Nucleus accumbens (tissue), 56 donors: ENCODE measurements around the gene UGT1A5.

Experiments used
- DNase-seq, 56 donors: peaks; one replicate each; lab custom pipeline; 2025; lab: John Stamatoyannopoulos, UW

Gene UGT1A5

GRCh38 chr2:233775414-233775813 lies 62.7 kb downstream of the UGT1A5 start:
- no peak for DNase-seq

DNA sequence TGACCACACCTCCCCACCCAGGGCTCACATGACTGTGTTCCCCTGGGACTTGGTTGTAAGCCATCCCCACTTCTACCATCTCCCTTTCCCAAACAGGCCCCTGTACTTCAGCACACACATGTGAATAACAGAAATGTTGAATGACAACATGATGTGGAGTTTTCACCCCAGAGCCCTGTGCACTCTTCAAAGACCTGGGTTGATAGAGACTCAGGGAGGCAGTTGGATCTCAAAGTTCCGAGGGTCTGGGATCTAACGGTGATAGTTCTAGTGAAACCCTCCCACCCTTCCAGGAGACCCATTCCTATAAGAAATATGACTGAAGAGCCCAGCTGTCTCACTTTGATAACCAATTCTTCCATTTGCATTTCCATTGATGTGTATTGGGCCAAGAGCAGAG lies 65.3 kb downstream of the UGT1A5 start, which contains the start of gene MROH2A:
Gene MROH2A (plus strand): TSS at position 301 of the 400 bp plus-strand sequence. CDS start 1,029 bp downstream, outside the sequence.
- no peak for DNase-seq

GRCh38 chr2:233779722-233780121 lies 67.0 kb downstream of the UGT1A5 start:
- DNase-seq = no peak

- DNase-seq = no peak
These were observed 68.1 kb downstream of the UGT1A5 start for GRCh38 chr2:233780771-233781170.

DNA sequence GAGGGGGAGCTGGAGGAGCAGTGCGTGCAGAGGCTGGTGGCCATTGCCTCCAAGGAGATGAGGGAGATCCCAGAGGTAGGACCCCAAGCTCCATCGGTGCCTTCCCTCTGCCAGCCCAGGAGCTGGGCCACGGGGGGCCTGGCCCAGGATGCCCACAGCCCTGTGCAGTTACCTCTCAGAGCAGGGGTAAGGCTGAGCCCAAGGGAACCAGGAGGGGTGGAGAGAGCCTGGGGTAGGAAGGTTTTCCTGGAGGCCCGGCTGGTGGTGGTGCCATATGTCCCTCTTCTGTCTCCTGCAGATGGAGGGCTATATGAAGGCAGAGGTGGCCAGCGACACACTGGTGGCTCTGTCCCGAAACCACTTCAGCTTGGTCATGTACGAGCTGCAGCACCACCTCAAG lies 76.8 kb downstream of the UGT1A5 start:
- no peak for DNase-seq

- no peak for DNase-seq
These were observed 78.6 kb downstream of the UGT1A5 start for GRCh38 chr2:233791151-233791882.

- no peak for DNase-seq
These were observed 79.2 kb downstream of the UGT1A5 start for GRCh38 chr2:233791883-233792329.

DNA sequence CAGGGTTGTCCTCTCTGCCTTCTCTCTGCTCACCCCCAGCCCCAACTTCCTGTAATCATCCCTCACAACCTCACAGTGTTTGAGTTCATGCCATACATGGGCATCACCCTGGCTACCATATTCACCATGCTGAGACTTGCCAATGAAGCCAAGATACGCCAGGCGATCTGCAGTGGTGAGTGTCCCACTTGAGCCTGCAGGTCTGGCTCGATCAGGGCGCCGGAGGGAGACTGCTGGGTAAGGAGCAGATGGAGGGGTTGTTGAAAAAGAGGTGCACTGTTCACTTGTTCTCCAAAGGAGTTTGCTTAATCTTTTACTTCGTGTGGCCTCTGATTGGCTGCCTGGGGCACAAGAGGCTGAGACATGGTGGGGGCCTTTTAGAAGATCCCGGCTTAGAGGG lies 80.0 kb downstream of the UGT1A5 start:
- no peak for DNase-seq

DNA sequence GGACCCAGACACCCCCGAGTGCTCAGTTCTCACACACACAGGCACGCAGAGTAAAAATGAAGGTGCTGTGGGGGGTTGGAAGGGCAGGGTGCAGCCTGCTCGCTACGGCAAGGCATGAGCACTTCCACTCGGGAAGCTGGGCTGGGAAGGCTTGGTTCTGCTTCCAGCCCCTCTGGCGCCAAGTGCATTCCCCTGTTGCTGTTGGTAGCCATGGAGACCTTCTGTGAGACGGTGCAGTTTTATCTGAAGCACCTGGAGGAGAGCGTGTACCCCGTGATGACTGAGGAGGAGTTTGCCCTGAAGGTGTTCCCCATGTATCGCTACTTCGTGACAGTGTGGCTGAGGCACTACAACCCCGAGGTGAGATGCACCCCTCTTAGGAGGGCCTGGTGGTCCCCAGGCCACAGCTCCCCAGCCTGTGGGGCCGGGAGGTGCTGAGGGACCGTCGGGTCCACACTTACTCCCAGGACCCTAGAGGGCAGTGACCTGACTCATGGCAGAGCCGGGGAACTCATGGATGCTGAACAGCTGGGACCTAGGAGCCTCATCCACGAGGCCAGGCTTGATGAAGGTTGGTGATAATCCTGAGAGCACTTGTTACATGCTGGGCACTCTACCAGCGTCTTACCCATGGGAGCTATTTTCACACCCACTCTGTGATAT lies 80.9 kb downstream of the UGT1A5 start:
- peak in 11 of 56 donors; percentile 4 to 54 (median 18) for DNase-seq

GRCh38 chr2:233794128-233794658 lies 81.5 kb downstream of the UGT1A5 start:
- no peak for DNase-seq

- DNase-seq = no peak
These were observed 83.0 kb downstream of the UGT1A5 start for GRCh38 chr2:233795735-233796171.

DNA sequence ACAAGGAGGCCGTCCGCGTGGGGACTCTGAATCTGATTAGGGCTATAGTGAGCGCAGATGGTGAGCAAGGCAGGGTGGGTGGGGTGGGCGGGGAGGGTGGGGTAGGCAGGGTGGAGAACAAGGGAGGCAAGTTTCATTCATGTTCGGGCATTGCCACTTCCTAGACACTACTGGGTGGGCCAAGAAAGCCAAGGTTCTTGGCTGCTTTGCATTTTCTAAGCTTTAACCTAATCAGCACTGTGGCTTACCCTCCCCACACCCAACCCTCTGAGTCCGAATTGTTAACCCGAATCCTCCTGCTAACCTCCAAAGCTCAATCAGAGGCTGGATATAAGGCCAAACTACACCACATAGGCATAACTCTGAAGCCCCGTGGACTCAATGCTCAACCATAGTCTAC lies 83.5 kb downstream of the UGT1A5 start:
- DNase-seq = no peak

DNA sequence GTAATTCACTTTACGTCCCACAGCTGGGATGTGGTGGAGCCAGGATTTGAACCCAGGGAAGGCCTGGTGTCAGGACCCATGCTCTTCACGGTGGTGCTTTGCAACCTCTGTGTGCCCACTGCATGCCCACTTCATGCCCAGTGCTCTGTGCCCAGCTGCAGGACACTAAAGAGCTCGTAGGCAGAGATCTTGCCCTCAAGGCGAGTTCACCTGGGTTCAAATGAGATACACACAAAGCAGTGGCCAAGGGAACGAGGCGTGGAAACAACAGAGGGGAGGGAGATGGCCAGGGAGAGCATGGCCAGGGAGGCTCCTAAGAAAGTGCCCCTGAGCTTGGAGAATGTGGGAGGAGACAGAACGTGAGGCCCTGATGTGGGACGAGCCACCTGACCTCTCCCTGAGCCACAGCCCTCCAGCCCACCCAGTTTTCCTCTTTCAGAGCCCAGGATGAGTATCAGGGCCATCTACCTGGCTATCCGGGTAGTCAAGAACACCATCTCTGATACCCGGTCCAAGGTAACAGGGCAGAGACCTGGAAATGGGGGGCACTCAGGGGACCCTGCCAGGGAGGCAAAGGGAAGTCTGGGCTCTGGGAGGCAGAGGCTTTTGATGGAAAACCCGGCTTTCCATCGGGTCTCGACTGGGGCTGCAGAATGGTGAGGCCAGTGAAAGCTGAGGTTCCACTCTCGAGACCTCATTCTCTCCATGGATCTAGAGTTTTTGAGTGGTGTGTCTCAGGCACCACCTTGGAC lies 85.8 kb downstream of the UGT1A5 start:
- no peak for DNase-seq

- no peak for DNase-seq
These were observed 86.5 kb downstream of the UGT1A5 start for GRCh38 chr2:233799087-233799665.

GRCh38 chr2:233799716-233800115 lies 87.0 kb downstream of the UGT1A5 start:
- DNase-seq = no peak

DNA sequence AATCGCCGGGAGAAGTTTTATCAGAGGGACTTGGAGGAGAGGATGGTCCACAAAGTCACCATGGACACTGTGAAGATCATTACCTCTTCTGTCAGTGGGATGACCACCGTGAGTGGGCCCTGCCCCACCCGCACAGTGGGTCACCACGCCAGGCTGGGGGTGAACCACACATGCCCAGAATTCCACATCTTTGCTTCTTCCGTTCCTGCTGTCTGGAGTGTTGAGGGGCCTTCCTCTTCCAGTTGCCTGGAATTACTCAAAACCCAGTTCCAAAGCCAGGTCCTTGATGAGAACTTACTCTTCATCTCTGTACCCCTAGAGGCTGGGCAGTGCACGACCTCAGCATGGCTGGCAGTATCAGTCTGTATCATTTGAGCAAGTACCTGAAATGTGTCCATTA lies 87.5 kb downstream of the UGT1A5 start:
- no peak for DNase-seq

DNA sequence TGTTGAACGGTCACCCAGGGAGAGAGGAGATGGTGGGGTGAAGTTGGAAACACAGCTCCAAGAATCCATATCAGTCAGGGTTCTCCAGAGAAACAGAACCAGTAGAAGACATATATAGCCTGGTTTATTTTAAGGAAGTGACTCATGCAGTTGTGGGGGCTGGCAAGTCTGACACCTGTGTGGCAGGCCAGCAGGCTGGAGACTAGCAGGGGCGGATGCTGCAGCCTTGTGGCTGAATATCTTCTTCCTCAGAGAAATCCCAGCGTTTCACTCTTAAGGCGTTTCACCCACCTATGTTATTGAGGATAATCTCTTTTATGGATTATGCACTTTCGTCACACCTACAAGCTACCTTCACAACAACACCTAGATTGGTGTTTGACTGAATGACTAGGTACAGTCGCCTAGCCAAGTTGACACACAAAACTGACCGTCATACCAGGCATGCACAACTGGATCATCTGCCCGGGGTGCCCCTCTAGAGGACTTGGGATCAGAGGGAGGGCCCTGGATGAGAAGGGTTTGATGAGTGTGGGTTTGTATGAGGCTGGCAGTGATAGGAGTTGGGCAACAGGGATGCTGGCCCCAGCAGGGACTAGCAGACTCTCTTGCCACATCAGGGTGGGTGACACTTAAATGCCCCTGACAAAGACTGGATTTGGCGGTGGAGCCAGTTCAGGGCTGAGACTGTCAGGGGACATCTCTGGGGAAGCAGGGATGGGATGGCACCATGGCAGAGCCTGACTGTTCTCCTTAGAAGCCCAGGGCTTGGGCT lies 88.8 kb downstream of the UGT1A5 start:
- peak in 7 of 56 donors; percentile 4 to 13 (median 10) for DNase-seq

- no peak for DNase-seq
These were observed 89.6 kb downstream of the UGT1A5 start for GRCh38 chr2:233802132-233802815.

DNA sequence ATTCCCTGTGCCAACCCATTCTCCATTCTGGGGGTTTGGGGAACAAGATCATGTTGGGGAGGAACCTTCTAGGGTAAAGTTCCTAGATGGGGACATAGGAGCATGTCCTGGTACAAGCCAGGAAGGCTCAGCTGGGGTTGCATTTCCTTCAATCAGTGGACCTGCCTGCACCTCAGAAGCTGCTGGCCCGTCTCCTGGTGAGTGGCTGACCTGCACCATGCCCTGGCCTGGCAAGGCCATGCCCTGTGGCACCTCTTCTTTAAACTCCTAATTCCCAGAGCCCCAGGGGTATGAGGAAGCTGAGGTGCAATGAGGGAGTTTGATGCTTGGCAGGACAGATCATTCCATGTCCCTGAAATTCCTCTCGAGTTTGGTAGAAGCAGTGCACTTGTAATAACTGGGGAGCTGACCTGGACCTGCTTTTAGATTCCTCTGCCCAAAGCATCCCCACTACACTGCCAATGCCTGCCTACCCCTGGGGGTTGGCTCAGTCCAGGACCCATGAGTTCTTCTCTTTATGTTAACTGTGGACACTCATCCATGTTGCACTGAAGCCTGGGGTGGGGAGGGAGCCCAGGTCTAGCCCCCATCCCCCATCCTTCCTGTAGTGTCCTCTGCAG lies 90.7 kb downstream of the UGT1A5 start:
- no peak for DNase-seq
